ES-I3 (cell line): ENCODE measurements around the gene SPIRE1.
"Not testable (repeated sequence)": the region's sequence is repeated elsewhere in the genome, so short reads cannot be mapped to it uniquely, and the experiment has no call there.

Experiments
- H3K36me3 ChIP-seq: 2 replicates; pipeline ENCODE4 v1.6.1; 2013; ENCODE audit warnings: mild to moderate bottlenecking, low read length, control low read depth, moderate library complexity; ENCODE audit not compliant: insufficient read depth
- H3K4me1 ChIP-seq: 2 replicates; pipeline ENCODE4 v1.6.1; 2013; ENCODE audit warnings: mild to moderate bottlenecking, control low read depth, low read length; ENCODE audit not compliant: insufficient read depth
- H3K9ac ChIP-seq: 2 replicates; pipeline ENCODE4 v1.6.1; 2013; ENCODE audit warnings: low read depth, mild to moderate bottlenecking, low read length, moderate library complexity
- H3K9me3 ChIP-seq: 2 replicates; pipeline ENCODE4 v1.6.1; 2013; ENCODE audit warnings: mild to moderate bottlenecking, low read length, moderate library complexity; ENCODE audit not compliant: control insufficient read depth, insufficient read depth

Gene SPIRE1

GRCh38 chr18:12569791-12570190 lies 88.1 kb downstream of the SPIRE1 start:
- Histone ChIP-seq H3K9ac (no peak overlapping the region), H3K36me3 (no peaks in the 10 kb centered on the region), H3K9me3 (no peaks in the 10 kb centered on the region; the same call in 1 of the 2 replicates), H3K4me1 (no peaks in the 10 kb centered on the region)

DNA sequence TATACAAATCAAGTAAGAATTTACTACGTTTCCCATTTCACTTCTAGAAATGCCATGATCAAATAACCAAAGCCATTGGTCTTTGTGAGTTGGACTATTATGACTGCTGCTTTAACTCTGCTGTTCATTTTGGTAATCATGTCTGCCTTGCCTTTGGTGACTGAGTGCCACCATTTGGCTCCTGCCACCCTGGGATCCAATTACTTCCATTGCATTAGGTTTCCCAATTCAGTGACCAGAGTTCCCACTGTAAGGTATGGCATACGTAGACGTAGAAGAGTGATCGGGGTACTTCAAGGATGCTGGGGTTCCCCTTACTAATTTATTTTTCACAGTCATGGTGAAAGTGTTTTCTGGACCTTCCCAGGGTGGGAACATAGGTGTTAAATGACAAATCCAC lies 90.1 kb downstream of the SPIRE1 start:
- no peaks in the 10 kb centered on the region for H3K36me3 ChIP-seq
- H3K9ac ChIP-seq = no peak overlapping the region
- no peaks in the 10 kb centered on the region for H3K4me1 ChIP-seq
- H3K9me3 ChIP-seq = no peaks in the 10 kb centered on the region; the same call in 1 of the 2 replicates

DNA sequence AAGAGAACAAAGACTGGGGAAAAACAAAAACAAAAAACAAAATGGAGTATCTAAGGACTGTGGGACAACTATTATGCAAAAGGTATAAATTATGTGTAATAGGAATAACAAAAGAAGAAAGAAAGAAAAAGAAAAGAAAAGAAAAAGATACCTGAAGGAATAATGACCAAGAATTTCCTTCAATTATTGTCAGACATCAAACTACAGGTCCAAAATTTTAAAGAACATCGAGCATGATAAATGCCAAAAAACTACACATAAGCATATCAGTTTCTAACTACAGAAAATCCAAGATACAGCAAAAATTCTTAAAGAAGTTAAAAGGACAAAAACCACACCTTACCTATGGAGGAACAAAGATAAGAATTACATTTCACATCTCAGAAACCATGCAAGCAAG lies 93.0 kb downstream of the SPIRE1 start:
- no peak overlapping the region for H3K9ac ChIP-seq
- H3K9me3 ChIP-seq = no peaks in the 10 kb centered on the region; the same call in 1 of the 2 replicates
- H3K4me1 ChIP-seq = no peaks in the 10 kb centered on the region
- no peaks in the 10 kb centered on the region for H3K36me3 ChIP-seq

- H3K9ac ChIP-seq = no peak overlapping the region
- H3K36me3 ChIP-seq = no peaks in the 10 kb centered on the region
- H3K4me1 ChIP-seq = no peaks in the 10 kb centered on the region
- no peaks in the 10 kb centered on the region; the same call in 1 of the 2 replicates for H3K9me3 ChIP-seq
These were observed 93.5 kb downstream of the SPIRE1 start for GRCh38 chr18:12564378-12564777.

DNA sequence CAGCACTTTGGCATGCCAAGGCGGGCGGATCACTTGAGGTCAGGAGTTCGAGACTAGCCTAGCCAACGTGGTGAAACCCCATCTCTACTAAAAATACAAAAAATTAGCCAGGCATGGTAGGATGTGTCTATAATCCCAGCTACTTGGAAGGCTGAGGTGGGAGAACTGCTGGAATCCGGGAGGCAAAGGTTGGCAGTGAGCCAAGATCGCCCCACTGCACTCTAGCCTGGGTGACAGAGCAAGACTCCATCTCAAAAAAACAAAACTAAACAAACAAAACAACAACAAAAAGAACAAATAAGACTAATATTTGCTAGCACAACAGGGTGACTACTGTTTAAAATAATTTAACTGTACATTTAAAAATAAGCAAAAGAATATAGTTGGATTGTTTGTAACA lies 97.3 kb downstream of the SPIRE1 start:
- H3K9ac ChIP-seq, H3K36me3 ChIP-seq, H3K9me3 ChIP-seq, H3K4me1 ChIP-seq: not testable (repeated sequence)

- H3K9ac ChIP-seq = no peak overlapping the region
- peaks cover 10% of the 10 kb centered on the region for H3K9me3 ChIP-seq
- H3K4me1 ChIP-seq = no peaks in the 10 kb centered on the region
- no peaks in the 10 kb centered on the region for H3K36me3 ChIP-seq
These were observed 98.6 kb downstream of the SPIRE1 start for GRCh38 chr18:12559319-12559718.

DNA sequence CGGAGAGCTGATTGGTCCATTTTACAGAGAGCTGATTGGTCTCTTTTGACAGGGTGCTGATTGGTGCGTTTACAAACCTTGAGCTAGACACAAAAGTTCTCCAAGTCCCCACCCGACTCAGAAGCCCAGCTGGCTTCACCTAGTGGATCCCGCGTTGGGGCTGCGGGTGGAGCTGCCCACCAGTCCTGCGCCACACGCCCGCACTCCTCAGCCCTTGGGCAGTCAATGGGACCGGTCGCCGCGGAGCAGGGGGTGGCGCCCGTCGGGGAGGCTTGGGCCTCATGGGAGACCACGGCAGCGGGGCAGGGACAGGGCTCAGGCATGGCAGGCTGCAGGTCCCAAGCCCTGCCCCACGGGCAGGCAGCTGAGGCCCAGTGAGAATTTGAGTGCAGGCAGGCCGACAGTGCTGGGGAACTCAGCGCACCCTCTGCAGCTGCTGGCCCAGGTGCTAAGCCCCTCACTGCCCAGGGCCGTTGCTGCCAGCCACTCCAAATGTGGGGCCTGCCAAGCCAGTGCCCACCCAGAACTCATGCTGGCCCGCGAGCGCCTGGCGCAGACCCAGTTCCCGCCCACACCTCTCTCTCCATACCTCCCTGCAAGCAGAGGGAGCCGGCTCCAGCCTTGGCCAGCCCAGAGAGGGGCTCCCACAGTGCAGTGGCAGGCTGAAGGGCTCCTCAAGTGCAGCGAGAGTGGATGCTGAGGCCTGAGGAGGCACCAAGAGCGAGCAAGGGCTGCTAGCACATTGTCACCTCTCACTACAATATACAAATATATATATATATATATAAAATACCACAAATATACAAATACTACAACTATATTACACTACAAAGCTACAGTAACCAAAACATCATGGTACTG lies 100.7 kb downstream of the SPIRE1 start:
- Histone ChIP-seq H3K9ac (no peak overlapping the region), H3K36me3 (no peaks in the 10 kb centered on the region), H3K9me3 (peaks cover 10% of the 10 kb centered on the region), H3K4me1 (no peaks in the 10 kb centered on the region)

DNA sequence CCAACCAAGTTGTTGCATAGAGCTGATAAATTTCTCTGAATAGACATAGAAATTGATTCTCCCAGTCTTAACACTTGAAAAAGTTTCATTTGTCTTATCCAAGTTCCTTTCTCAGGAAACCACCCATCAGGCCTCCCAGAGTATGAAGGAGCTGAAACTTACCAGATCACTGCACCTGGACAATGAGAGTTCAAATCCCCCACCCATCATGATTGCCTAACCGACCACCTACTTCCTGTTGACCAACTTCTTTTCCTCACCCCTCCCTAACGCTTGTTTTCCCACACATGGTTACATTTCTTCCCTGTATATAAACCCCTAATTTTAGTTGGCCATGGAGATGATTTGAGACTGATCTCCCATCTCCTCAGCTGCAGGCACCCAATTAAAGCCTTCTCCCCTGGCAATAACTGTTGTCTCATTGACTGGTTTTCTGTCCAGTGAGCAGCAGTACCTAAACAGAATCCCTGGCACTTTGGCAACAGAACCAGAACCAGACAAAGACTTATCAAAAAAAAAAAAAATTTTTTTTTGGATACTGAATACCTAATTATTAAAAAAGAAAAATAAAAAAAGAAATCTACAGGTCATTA lies 103.0 kb downstream of the SPIRE1 start:
- H3K9me3 ChIP-seq = peaks cover 10% of the 10 kb centered on the region
- no peaks in the 10 kb centered on the region for H3K36me3 ChIP-seq

DNA sequence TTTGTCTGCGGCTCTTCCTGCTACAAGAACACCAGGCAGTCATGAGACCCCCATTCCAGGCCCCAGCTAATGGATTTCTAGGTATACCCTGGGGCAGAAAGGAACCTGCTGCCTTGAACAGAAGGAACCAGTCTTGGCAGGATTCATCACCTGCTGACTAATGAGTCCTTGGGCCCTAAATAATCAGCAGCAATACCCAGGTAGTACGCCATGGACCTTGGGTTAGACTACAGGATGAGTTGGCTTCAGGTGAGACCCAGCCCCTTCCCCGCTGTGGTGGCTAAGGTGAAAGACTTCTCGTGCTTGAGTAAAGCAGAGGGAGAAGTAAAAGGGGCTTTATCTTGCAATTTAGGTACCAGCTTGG lies 105.0 kb downstream of the SPIRE1 start:
- no peaks in the 10 kb centered on the region for H3K36me3 ChIP-seq
- H3K9ac ChIP-seq = no peak overlapping the region
- H3K4me1 ChIP-seq = no peaks in the 10 kb centered on the region
- H3K9me3 ChIP-seq = peaks cover 10% of the 10 kb centered on the region

More for the DNA sequence above, 103.0 kb downstream of the SPIRE1 start:
- Histone ChIP-seq H3K9ac (no peak overlapping the region), H3K4me1 (no peaks in the 10 kb centered on the region)

GRCh38 chr18:12551943-12552878 lies 105.7 kb downstream of the SPIRE1 start:
- not testable (repeated sequence) for H3K36me3 ChIP-seq, H3K9ac ChIP-seq, H3K4me1 ChIP-seq
- peaks cover 10% of the 10 kb centered on the region for H3K9me3 ChIP-seq

DNA sequence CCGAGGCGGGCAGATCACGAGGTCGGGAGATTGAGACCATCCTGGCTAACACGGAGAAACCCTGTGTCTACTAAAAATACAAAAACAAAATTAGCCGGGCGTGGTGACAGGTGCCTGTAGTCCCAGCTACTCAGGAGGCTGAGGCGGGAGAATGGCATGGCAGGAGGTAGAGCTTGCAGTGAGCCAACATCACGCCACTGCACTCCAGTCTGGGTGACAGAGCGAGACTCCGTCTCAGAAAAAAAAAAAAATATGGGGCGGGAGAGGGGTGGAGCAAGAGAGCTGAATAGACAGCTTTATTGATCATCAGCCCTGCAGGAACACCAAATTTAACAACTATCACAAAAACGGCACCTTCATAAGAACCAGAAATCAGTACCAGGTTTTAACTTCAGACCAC lies 106.4 kb downstream of the SPIRE1 start:
- not testable (repeated sequence) for H3K9ac ChIP-seq, H3K4me1 ChIP-seq
- peaks cover 10% of the 10 kb centered on the region for H3K9me3 ChIP-seq

GRCh38 chr18:12543697-12544096 lies 114.2 kb downstream of the SPIRE1 start:
- Histone ChIP-seq H3K9ac (no peak overlapping the region), H3K9me3 (no peaks in the 10 kb centered on the region), H3K36me3 (no peaks in the 10 kb centered on the region), H3K4me1 (no peaks in the 10 kb centered on the region)

More for the DNA sequence above, 106.4 kb downstream of the SPIRE1 start:
- not testable (repeated sequence) for H3K36me3 ChIP-seq

DNA sequence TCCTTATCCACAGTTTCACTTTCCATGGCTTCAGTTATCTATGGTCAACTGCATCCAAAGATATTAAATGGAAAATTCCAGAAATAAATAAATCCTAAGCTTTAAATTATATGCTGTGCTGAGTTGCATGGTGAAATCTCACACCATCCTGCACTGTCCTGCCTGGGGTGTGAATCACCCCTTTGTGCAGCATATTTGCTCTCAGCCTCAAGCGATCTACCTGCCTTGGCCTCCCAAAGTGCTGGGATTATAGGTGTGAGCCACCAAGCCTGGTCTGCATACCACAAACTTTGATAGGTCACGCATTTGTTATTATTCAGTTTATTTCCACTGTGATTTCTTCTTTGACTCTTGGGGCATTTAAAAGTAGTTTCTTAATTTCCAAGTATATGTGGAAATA lies 117.2 kb downstream of the SPIRE1 start:
- H3K9ac ChIP-seq = no peak overlapping the region
- H3K4me1 ChIP-seq = no peaks in the 10 kb centered on the region
- no peaks in the 10 kb centered on the region for H3K36me3 ChIP-seq
- no peaks in the 10 kb centered on the region for H3K9me3 ChIP-seq

DNA sequence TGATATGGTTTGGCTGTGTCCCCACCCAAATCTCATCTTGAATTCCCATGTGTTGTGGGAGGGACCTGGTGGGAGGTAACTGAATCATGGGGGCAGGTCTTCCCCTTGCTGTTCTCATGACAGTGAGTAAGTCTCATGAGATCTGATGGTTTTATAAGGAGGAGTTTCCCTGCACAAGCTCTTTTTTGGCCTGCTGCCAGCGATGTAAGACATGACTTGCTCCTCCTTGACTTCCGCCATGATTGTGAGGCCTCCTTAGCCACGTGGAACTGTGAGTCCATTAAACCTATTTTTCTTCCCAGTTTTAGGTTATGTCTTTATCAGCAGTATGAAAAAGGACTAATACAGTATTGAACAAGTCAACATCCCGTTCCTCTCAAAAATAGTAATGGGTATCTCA lies 118.7 kb downstream of the SPIRE1 start:
- H3K9me3 ChIP-seq, H3K9ac ChIP-seq, H3K36me3 ChIP-seq, H3K4me1 ChIP-seq: not testable (repeated sequence)
